Gastrocnemius medialis (tissue), 4 donors: ENCODE measurements around the gene NKD1.

Source experiments
- POLR2A ChIP-seq, 2 donors: fragments of 450-650 bp; IDR thresholded peaks; one replicate each; pipeline ENCODE4 v1.6.1; 2017; ENCODE audit warnings: antibody characterized with exemption in 2 of 2, mild to moderate bottlenecking in 2 of 2, moderate library complexity in 2 of 2
- TF ChIP-seq, protein P1 (sequence below), 5 experiments: fragments of 450-650 bp in 3 of 5; fragments of 200-600 bp in 2 of 5; sonication (generic) in 2 of 5; IDR thresholded peaks in 4 of 5; conservative IDR thresholded peaks in 1 of 5; 1 replicate in 4 of 5; 2 replicates in 1 of 5; pipeline ENCODE4 v1.5.1; 2016 to 2019; ENCODE audit warnings: antibody characterized with exemption in 5 of 5, mild to moderate bottlenecking in 3 of 5, moderate library complexity in 3 of 5

DNA sequence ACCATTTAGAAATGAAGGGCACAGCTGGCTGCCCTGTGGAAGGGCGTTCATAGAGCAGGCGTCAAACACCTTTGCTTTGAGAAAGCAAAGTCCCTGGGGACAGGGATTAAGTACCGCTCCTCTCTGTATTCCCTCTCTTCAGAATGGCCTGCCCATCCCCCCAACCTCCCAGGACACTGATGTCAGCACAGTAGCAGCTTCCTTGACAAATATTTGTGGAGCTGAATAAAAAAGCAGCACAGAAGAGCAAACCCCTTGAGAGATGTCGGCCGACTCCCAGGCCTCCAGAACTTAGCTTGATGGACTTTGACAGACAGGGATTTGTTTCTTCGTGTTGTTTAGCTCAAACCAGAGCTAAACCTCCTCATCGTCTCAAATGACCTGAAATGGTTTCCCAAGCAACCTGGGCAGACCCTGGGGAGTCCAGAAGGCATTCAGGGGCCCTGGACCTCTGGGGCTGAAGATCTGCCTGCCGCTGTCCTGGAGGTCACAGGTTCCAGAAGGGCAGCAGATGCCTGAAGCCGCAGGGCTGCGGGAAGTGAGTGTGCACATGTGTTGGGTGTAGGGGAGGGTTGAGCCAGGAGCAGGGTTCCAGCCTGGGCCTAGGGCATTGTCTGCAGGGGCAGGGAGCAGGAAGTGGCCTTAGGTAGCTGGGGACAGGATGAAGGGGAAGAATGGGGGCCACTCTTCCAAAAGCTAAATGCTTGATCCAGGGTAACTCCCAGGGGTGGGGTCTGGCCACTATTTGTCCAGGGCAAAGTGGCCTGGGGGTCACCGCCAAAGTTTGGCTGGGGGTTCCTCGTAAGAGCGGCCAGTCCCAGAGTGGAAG, 42.3 kb upstream of the NKD1 start:
- TF ChIP-seq, protein P1, sequence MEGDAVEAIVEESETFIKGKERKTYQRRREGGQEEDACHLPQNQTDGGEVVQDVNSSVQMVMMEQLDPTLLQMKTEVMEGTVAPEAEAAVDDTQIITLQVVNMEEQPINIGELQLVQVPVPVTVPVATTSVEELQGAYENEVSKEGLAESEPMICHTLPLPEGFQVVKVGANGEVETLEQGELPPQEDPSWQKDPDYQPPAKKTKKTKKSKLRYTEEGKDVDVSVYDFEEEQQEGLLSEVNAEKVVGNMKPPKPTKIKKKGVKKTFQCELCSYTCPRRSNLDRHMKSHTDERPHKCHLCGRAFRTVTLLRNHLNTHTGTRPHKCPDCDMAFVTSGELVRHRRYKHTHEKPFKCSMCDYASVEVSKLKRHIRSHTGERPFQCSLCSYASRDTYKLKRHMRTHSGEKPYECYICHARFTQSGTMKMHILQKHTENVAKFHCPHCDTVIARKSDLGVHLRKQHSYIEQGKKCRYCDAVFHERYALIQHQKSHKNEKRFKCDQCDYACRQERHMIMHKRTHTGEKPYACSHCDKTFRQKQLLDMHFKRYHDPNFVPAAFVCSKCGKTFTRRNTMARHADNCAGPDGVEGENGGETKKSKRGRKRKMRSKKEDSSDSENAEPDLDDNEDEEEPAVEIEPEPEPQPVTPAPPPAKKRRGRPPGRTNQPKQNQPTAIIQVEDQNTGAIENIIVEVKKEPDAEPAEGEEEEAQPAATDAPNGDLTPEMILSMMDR (IDR thresholded peaks at IDR 0.05 in 4 of 5, conservative IDR thresholded peaks at IDR 0.05 in 1 of 5) = no peak
- TF ChIP-seq POLR2A (IDR thresholded peaks at IDR 0.05) = no peak
